H9 (cell line): Measurements from ENCODE around the gene TRMT1. TPM values are rescaled to one million over a fixed set of nuclear protein-coding genes. Genes with fewer than 3 reads are reported as not detected.
A peak's percentile ranks its signal among the peaks of the same experiment; 100 is the strongest.

Source experiments
- DNase-seq: peaks from one replicate; pipeline ENCODE4 v3.0.0-alpha.2; 2017
- H2AFZ ChIP-seq: one replicate; pipeline ENCODE4 v1.6.1; 2013; ENCODE audit warnings: mild to moderate bottlenecking, low read length, control low read depth, moderate library complexity
- H2AK5ac ChIP-seq: 2 replicates; pipeline ENCODE4 v1.6.1; 2013; ENCODE audit warnings: low read length, control low read depth, mixed read lengths; ENCODE audit not compliant: insufficient read length
- H2BK120ac ChIP-seq: one replicate; pipeline ENCODE4 v1.6.1; 2013; ENCODE audit warnings: low read depth, mild to moderate bottlenecking, low read length, control low read depth, inconsistent platforms; ENCODE audit not compliant: poor library complexity, severe bottlenecking
- H2BK12ac ChIP-seq: 2 replicates; pipeline ENCODE4 v1.6.1; 2013; ENCODE audit warnings: low read length, control low read depth, mixed read lengths, low read depth; ENCODE audit not compliant: insufficient read length
- H2BK15ac ChIP-seq: 2 replicates; pipeline ENCODE4 v1.6.1; 2013; ENCODE audit warnings: low read depth, low read length, control low read depth
- H2BK20ac ChIP-seq: one replicate; pipeline ENCODE4 v1.6.1; 2013; ENCODE audit warnings: low read depth, mild to moderate bottlenecking, low read length, control low read depth, inconsistent platforms; ENCODE audit not compliant: poor library complexity, severe bottlenecking
- H2BK5ac ChIP-seq: 2 replicates; pipeline ENCODE4 v1.6.1; 2013; ENCODE audit warnings: low read length, control low read depth, mixed read lengths; ENCODE audit not compliant: insufficient read length
- H3K14ac ChIP-seq: 2 replicates; pipeline ENCODE4 v1.6.1; 2013; ENCODE audit warnings: low read length, control low read depth; ENCODE audit not compliant: insufficient read depth
- H3K18ac ChIP-seq: 2 replicates; pipeline ENCODE4 v1.6.1; 2013; ENCODE audit warnings: low read depth, mild to moderate bottlenecking, mixed read lengths, low read length, control low read depth; ENCODE audit not compliant: insufficient read length
- H3K23ac ChIP-seq: 2 replicates; pipeline ENCODE4 v1.6.1; 2013; ENCODE audit warnings: low read length, control low read depth, mixed read lengths, low read depth; ENCODE audit not compliant: insufficient read length
- H3K23me2 ChIP-seq: 2 replicates; pipeline ENCODE4 v1.6.1; 2013; ENCODE audit warnings: low read depth, mild to moderate bottlenecking, mixed read lengths, low read length, control low read depth; ENCODE audit not compliant: insufficient read length, poor library complexity, severe bottlenecking
- H3K27ac ChIP-seq: 2 replicates; pipeline ENCODE4 v1.5.1; 2013; ENCODE audit warnings: low read length, control low read depth, mixed read lengths, low read depth; ENCODE audit not compliant: insufficient read length
- H3K27me3 ChIP-seq: 2 replicates; pipeline ENCODE4 v1.6.1; 2013; ENCODE audit warnings: low read length, control low read depth, inconsistent platforms; ENCODE audit not compliant: insufficient read depth
- H3K4ac ChIP-seq: 2 replicates; pipeline ENCODE4 v1.6.1; 2013; ENCODE audit warnings: low read depth, mild to moderate bottlenecking, control low read depth, inconsistent platforms, low read length, moderate library complexity
- H3K4me1 ChIP-seq: 2 replicates; pipeline ENCODE4 v1.6.1; 2013; ENCODE audit warnings: low read length, control low read depth, inconsistent platforms; ENCODE audit not compliant: insufficient read depth
- H3K4me2 ChIP-seq: 2 replicates; pipeline ENCODE4 v1.6.1; 2013; ENCODE audit warnings: low read length, control low read depth, mixed read lengths; ENCODE audit not compliant: insufficient read length, insufficient read depth
- H3K56ac ChIP-seq: 2 replicates; pipeline ENCODE4 v1.6.1; 2013; ENCODE audit warnings: low read depth, mild to moderate bottlenecking, mixed read lengths, low read length, control low read depth; ENCODE audit not compliant: insufficient read length
- H3K79me1 ChIP-seq: 2 replicates; pipeline ENCODE4 v1.6.1; 2013; ENCODE audit warnings: low read depth, mild to moderate bottlenecking, moderate library complexity, low read length, control low read depth, inconsistent platforms; ENCODE audit not compliant: insufficient read depth, poor library complexity, severe bottlenecking
- H3K79me2 ChIP-seq: 2 replicates; pipeline ENCODE4 v1.6.1; 2013; ENCODE audit warnings: low read length, control low read depth, inconsistent platforms; ENCODE audit not compliant: insufficient read depth
- H3K9ac ChIP-seq: 2 replicates; pipeline ENCODE4 v1.6.1; 2013; ENCODE audit warnings: low read length, control low read depth, mixed read lengths; ENCODE audit not compliant: insufficient read length; ENCODE audit errors: extremely low read depth
- H3K9me3 ChIP-seq: one replicate; pipeline ENCODE4 v1.6.1; 2013; ENCODE audit warnings: low read depth, low read length, inconsistent platforms; ENCODE audit not compliant: control insufficient read depth
- H3T11ph ChIP-seq: one replicate; pipeline ENCODE4 v1.6.1; 2013; ENCODE audit warnings: mild to moderate bottlenecking, low read length, control low read depth, inconsistent platforms
- H4K20me1 ChIP-seq: one replicate; pipeline ENCODE4 v1.6.1; 2013; ENCODE audit not compliant: control insufficient read depth, insufficient read length, insufficient read depth
- H4K5ac ChIP-seq: 2 replicates; pipeline ENCODE4 v1.6.1; 2013; ENCODE audit warnings: low read depth, mild to moderate bottlenecking, mixed read lengths, low read length, control low read depth; ENCODE audit not compliant: insufficient read length
- H4K8ac ChIP-seq: replicated peaks from 2 replicates; pipeline ENCODE4 v1.6.1; 2013; ENCODE audit warnings: low read length, control low read depth, mixed read lengths, low read depth; ENCODE audit not compliant: insufficient read length
- H4K91ac ChIP-seq: 2 replicates; pipeline ENCODE4 v1.6.1; 2013; ENCODE audit warnings: low read depth, mild to moderate bottlenecking, moderate library complexity, mixed read lengths, low read length, control low read depth; ENCODE audit not compliant: insufficient read length
- H3K27ac Mint-ChIP-seq, 3 experiments: 2 replicates in 2 of 3; 3 replicates in 1 of 3; pipeline ENCODE4 v1.8.0; 2020 to 2021; ENCODE audit warnings: mixed read lengths in 3 of 3, mild to moderate bottlenecking in 1 of 3, moderate library complexity in 1 of 3
- H3K27me3 Mint-ChIP-seq: 2 replicates; pipeline ENCODE4 v1.8.0; 2021; ENCODE audit warnings: low read depth, mild to moderate bottlenecking, moderate library complexity, mixed read lengths
- H3K36me3 Mint-ChIP-seq, 3 experiments: 2 replicates in 2 of 3; 3 replicates in 1 of 3; pipeline ENCODE4 v1.8.0; 2020 to 2021; ENCODE audit warnings: low read depth in 3 of 3, mixed read lengths in 3 of 3; ENCODE audit not compliant: insufficient read depth in 1 of 3
- H3K4me1 Mint-ChIP-seq, 2 experiments: 2 replicates each; pipeline ENCODE4 v1.8.0; 2020; ENCODE audit warnings: mixed read lengths in 2 of 2
- H3K4me3 Mint-ChIP-seq, 2 experiments: 2 replicates in 1 of 2; 3 replicates in 1 of 2; pipeline ENCODE4 v1.8.0; 2020 to 2021; ENCODE audit warnings: mild to moderate bottlenecking in 2 of 2, mixed read lengths in 2 of 2, moderate library complexity in 1 of 2
- H3K9me3 Mint-ChIP-seq, 2 experiments: 2 replicates in 1 of 2; 3 replicates in 1 of 2; pipeline ENCODE4 v1.8.0; 2020; ENCODE audit warnings: mild to moderate bottlenecking in 2 of 2, mixed read lengths in 2 of 2, moderate library complexity in 1 of 2
- WGBS: extraction: QIAGEN DNeasy Blood & Tissue Kit; methylation state at CpG from one replicate; pipeline ENCODE4 v1.1.7; 2013; ENCODE audit warnings: missing lambda C conversion rate, low lambda C conversion rate, mixed read lengths; ENCODE audit not compliant: insufficient read length; ENCODE audit errors: extremely low coverage; 5-methylcytosine and 5-hydroxymethylcytosine counted together
- total RNA-seq: library from RNA; stranded (reverse); gene quantifications from 2 replicates; pipeline ENCODE4 v1.2.1, GENCODE V29; 2021
- TF ChIP-seq, protein P1 (sequence below): fragments of 200-600 bp; sonication (generic); conservative IDR thresholded peaks from 3 replicates; pipeline ENCODE4 v1.8.0; 2021; ENCODE audit warnings: antibody characterized with exemption, mild to moderate bottlenecking

Gene TRMT1
- total RNA-seq, 1 experiment from 2014 or later = 95.7 TPM

DNA sequence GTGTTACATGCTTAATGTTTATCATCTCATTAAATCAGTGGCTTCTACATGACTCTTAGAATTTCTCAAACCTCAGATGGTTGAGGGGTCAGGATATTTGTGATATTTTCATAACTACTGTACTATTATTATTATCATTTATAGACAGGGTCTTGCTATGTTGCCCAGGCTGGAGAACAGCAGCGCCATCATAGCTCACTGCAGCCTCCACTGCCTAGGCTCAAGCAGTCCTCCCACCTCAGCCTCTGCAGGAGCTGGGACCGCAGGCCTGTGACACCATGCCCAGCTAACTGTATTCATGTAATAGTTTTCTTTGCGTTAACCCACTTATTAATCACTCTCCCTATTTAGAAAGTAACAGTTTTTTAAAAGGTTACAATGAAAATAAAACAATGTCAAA is 43.2 kb upstream of the TRMT1 start:
- H3K4me3 Mint-ChIP-seq = no peak overlapping the region
- no peak overlapping the region for H3K4ac ChIP-seq

More for the DNA sequence above, 43.2 kb upstream of the TRMT1 start:
- H2BK120ac ChIP-seq = no peak overlapping the region
- no peak overlapping the region for H3K14ac ChIP-seq
- peaks cover 4% of the 10 kb centered on the region for H3K27me3 Mint-ChIP-seq
- no peak overlapping the region for H3K18ac ChIP-seq
- peaks cover 2% of the 10 kb centered on the region; the same call in 1 of the 2 replicates for H3K4me1 ChIP-seq
- no peak overlapping the region for H2BK5ac ChIP-seq
- H2BK15ac ChIP-seq = no peak overlapping the region
- H4K20me1 ChIP-seq = no peaks in the 10 kb centered on the region
- H3K4me1 Mint-ChIP-seq = peaks cover 29 to 34% of the 10 kb centered on the region in 2 experiments
- no peak overlapping the region for H2BK20ac ChIP-seq
- no peaks in the 10 kb centered on the region for H3K9me3 ChIP-seq
- H3K23me2 ChIP-seq = peaks cover 15% of the 10 kb centered on the region
- TF ChIP-seq, protein P1, sequence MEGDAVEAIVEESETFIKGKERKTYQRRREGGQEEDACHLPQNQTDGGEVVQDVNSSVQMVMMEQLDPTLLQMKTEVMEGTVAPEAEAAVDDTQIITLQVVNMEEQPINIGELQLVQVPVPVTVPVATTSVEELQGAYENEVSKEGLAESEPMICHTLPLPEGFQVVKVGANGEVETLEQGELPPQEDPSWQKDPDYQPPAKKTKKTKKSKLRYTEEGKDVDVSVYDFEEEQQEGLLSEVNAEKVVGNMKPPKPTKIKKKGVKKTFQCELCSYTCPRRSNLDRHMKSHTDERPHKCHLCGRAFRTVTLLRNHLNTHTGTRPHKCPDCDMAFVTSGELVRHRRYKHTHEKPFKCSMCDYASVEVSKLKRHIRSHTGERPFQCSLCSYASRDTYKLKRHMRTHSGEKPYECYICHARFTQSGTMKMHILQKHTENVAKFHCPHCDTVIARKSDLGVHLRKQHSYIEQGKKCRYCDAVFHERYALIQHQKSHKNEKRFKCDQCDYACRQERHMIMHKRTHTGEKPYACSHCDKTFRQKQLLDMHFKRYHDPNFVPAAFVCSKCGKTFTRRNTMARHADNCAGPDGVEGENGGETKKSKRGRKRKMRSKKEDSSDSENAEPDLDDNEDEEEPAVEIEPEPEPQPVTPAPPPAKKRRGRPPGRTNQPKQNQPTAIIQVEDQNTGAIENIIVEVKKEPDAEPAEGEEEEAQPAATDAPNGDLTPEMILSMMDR = no peak
- H2AFZ ChIP-seq = no peak overlapping the region
- H3K9ac ChIP-seq = no peak overlapping the region
- DNase-seq = no peak
- no peak overlapping the region for H3K4me2 ChIP-seq
- H3K79me2 ChIP-seq = no peaks in the 10 kb centered on the region
- H3K79me1 ChIP-seq = no peaks in the 10 kb centered on the region
- no peaks in the 10 kb centered on the region for H3K27me3 ChIP-seq
- no peak overlapping the region for H4K91ac ChIP-seq
- peaks cover under 1 to 6% (median 2%) of the 10 kb centered on the region in 3 experiments; a peak in 5 of 7 replicates for H3K36me3 Mint-ChIP-seq
- H2BK12ac ChIP-seq = no peak overlapping the region
- no peak overlapping the region for H3K56ac ChIP-seq
- no peak overlapping the region for H4K8ac ChIP-seq
- peak overlapping the region in 1 of 3 experiments; percentile 48; a peak in 2 of 7 replicates for H3K27ac Mint-ChIP-seq
- no peak overlapping the region for H4K5ac ChIP-seq
- no peak overlapping the region for H2AK5ac ChIP-seq
- H3T11ph ChIP-seq = no peak overlapping the region
- no peak overlapping the region for H3K27ac ChIP-seq
- no CpG with 5 or more reads among the region's 3 CpGs for WGBS
- H3K9me3 Mint-ChIP-seq = no peaks in the 10 kb centered on the region
- H3K23ac ChIP-seq = no peak overlapping the region
